ENCODE measurements around the gene KLHL29. TPM values are rescaled to one million over a fixed set of nuclear protein-coding genes. Genes with fewer than 3 reads are reported as not detected.

The KLHL29 gene
- polyA plus RNA-seq, 1 donor from 2014 or later, result 42.4 TPM

GRCh38 chr2:23595021-23595420, 210.0 kb downstream of the KLHL29 start:
- Histone ChIP-seq H3K27ac (ENCODE audit: low read length) (no peak overlapping the region), H4K20me1 (ENCODE audit: insufficient read depth) (peaks cover 2% of the 10 kb centered on the region), H3K9ac (ENCODE audit: low read length) (no peak overlapping the region), H3K27me3 (ENCODE audit: insufficient read depth, low read depth, low read length) (no peaks in the 10 kb centered on the region), H3F3A (ENCODE audit: insufficient read depth, low read length, poor library complexity, severe bottlenecking) (no peaks in the 10 kb centered on the region), H3K36me3 (ENCODE audit: insufficient read depth, low read length) (no peaks in the 10 kb centered on the region), H3K4me2 (ENCODE audit: low read length) (no peak overlapping the region), H3K79me2 (replicated peaks; ENCODE audit: insufficient read depth, low read length) (no peaks in the 10 kb centered on the region), H3K9me3 (ENCODE audit: low read length) (no peaks in the 10 kb centered on the region), H2AFZ (ENCODE audit: low read depth, low read length) (no peak overlapping the region), H3K9me2 (ENCODE audit: insufficient read depth, low read length) (no peaks in the 10 kb centered on the region), H3K4me3 (ENCODE audit: low read length) (no peak overlapping the region)
- no peak for TF ChIP-seq EP300 (conservative IDR thresholded peaks at IDR 0.05; ENCODE audit: poor library complexity, severe bottlenecking)
- TF ChIP-seq POLR2AphosphoS5 (IDR thresholded peaks at IDR 0.05), result no peak
- TF ChIP-seq RAD21 (conservative IDR thresholded peaks at IDR 0.05), result no peak
- no peak for TF ChIP-seq REST (IDR thresholded peaks at IDR 0.05; ENCODE audit: borderline replicate concordance)
- no peak for TF ChIP-seq EZH2 (IDR thresholded peaks at IDR 0.05; ENCODE audit: borderline replicate concordance, insufficient read depth, low read length, poor library complexity, severe bottlenecking)
- no peak for TF ChIP-seq TAF1 (IDR thresholded peaks at IDR 0.05; ENCODE audit: low read depth)
- TF ChIP-seq MXI1 (conservative IDR thresholded peaks at IDR 0.05; ENCODE audit: poor library complexity, severe bottlenecking), result no peak
- TF ChIP-seq CTCF (IDR thresholded peaks at IDR 0.05; ENCODE audit: poor library complexity, severe bottlenecking), result no peak
- TF ChIP-seq SMC3 (conservative IDR thresholded peaks at IDR 0.05; ENCODE audit: poor library complexity), result no peak

GRCh38 chr2:23595601-23596251, 210.7 kb downstream of the KLHL29 start:
- no peak overlapping the region for H3K4me3 ChIP-seq (ENCODE audit: low read length)
- no peak overlapping the region for H3K4me2 ChIP-seq (ENCODE audit: low read length)

More at GRCh38 chr2:23595601-23596251, 210.7 kb downstream of the KLHL29 start:
- Histone ChIP-seq H3K9me2 (ENCODE audit: insufficient read depth, low read length) (no peaks in the 10 kb centered on the region), H2AFZ (ENCODE audit: low read depth, low read length) (no peak overlapping the region), H3K27me3 (ENCODE audit: insufficient read depth, low read depth, low read length) (no peaks in the 10 kb centered on the region), H3K36me3 (ENCODE audit: insufficient read depth, low read length) (no peaks in the 10 kb centered on the region), H3K79me2 (replicated peaks; ENCODE audit: insufficient read depth, low read length) (no peaks in the 10 kb centered on the region), H4K20me1 (ENCODE audit: insufficient read depth) (peaks cover 2% of the 10 kb centered on the region), H3F3A (ENCODE audit: insufficient read depth, low read length, poor library complexity, severe bottlenecking) (no peaks in the 10 kb centered on the region), H3K9ac (ENCODE audit: low read length) (no peak overlapping the region), H3K27ac (ENCODE audit: low read length) (no peak overlapping the region), H3K9me3 (ENCODE audit: low read length) (no peaks in the 10 kb centered on the region)
- TF ChIP-seq CTCF (IDR thresholded peaks at IDR 0.05; ENCODE audit: poor library complexity, severe bottlenecking) (no peak), EZH2 (IDR thresholded peaks at IDR 0.05; ENCODE audit: borderline replicate concordance, insufficient read depth, low read length, poor library complexity, severe bottlenecking) (no peak), MXI1 (conservative IDR thresholded peaks at IDR 0.05; ENCODE audit: poor library complexity, severe bottlenecking) (no peak), TAF1 (IDR thresholded peaks at IDR 0.05; ENCODE audit: low read depth) (no peak), POLR2AphosphoS5 (IDR thresholded peaks at IDR 0.05) (no peak), EP300 (conservative IDR thresholded peaks at IDR 0.05; ENCODE audit: poor library complexity, severe bottlenecking) (no peak), REST (IDR thresholded peaks at IDR 0.05; ENCODE audit: borderline replicate concordance) (no peak), RAD21 (conservative IDR thresholded peaks at IDR 0.05) (no peak), SMC3 (conservative IDR thresholded peaks at IDR 0.05; ENCODE audit: poor library complexity) (no peak)
